ENCODE data around the gene KIF6.

KIF6 gene

DNA sequence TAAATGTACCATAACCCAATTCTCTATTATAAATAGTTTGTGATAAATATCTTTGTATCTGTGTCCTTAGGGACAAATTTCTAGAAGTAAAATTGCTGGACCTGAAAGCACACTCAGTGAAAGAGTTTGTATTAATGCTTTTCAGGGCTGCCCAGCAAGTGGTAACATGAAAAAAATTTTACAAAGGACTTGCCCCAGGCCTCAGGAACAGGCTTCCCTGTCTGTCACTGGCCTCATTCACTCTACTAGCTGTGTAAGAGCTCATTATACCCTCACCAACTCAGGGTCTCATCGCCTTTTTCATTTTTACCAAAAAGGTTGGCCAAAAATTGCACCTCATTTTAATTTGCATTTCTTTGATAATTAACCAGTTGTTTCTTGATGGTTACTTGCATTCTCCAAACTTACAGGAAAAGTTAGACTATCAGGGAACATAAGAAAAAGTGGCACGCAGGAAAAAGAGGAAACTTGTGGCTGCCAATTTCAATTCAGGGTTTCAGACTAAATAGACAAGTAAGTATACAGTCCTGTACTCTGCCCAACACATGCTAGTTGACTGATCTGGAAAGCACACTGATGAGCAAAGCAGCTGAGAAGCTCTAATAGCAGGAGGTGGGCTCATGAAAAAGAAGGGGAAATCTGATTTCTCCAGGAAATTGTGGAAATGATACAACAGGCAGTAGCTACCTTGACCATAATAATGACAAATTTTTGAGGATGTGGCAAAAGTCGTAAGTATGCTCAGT, 161.5 kb downstream of the KIF6 start:
- DNase-seq, result no peak
- intact Hi-C loops (cut with DNase I), result no loop called here

DNA sequence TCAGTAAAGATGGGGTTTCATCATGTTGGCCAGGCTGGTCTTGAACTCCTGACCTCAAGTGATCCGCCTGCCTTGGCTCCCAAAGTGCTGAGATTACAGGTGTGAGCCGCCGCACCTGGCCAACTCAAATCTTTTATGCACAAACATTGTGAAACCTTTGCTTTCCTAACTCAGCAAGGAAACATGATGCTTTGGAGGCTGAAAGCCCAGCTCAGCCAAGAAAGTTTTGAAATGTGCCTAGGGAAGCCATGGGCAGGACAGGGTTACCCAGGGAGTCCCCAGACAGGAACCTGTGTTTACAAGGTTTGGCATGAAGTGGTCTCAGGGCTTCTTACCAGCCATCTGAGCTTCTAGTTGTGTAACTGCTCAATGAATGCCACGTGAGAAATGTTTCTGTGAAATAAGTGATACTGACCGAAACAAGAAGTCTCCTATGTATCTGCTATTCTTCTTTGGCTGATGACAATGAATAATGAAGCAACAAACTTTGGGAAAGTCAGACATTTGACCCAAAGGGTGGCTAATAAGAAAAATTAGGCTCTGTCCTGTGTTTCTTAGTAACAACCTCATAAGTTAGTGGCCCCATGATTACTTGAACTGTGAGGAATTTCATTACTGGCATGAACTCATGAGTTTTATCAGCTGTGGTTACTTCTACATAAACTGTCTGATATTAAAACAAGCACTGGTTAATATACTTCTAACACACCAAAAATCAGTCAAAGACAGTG, 163.5 kb downstream of the KIF6 start:
- intact Hi-C loops (cut with DNase I), result no loop called here
- DNase-seq, result no peak

DNA sequence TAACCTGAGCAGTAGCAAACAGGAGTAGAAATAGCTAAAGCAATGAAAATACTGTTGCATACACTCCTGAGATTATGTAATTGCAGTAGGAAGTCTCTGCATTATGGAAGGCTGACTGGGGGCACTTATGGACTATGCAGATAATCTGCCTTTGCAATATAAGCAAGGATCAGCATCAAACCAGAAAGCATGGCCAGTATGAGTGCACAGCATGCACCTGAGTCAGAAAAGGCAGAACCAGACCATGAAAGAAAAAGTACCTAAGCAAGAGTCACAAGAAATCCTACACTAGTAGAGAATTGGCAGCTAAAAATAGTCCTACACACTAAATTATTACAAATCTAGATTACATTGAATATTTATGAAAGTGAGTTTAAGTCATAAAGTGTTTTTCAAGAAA, 164.3 kb downstream of the KIF6 start:
- intact Hi-C loops (cut with DNase I), result no loop called here
- DNase-seq, result no peak

DNA sequence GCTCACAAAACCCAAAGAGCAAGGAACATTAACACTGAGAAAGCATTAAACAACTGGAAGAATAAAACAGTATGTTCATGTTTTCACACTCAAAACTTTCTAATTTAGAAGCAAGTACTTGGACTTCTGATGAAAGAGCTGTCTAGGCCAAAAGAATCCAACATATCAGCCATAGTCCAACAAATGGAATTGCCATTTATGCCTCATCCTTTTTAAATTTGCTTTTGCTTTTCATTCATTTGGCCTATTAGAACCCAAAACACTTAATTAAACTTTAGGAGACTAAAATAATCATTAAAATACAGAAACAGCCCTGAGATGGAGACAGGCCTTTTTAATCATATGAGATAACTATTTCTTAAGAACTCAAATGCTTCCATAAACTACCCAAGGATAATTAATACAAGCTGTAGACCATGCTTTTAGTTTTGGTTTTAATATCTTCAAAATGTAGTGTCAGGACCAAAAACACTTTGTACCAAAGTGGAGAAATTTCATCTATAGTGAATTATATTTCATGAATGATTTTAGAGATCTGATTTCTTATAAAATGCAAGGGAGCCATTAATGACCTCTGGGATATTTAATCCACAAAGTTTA, 166.5 kb downstream of the KIF6 start:
- DNase-seq, result no peak
- intact Hi-C loops (cut with DNase I), result no loop called here

DNA sequence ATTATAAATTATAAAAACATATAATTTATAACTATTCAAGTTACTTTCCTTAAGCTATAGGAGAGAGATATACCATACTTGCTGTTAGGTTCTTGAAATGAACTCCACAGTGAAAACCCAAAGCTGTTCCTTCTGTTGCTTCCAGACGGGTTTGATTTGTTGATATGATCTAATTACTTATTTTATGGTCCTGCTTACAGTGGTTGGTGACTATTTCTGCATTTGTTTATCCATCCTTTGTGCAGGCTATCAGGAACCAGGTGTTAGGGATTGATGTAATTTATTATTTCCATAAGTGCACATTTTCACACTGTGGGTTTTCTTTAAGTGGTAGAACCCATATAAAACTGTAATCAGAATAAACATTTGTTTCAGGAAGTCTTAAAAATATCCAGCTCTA, 167.1 kb downstream of the KIF6 start:
- intact Hi-C loops (cut with DNase I), result no loop called here
- DNase-seq, result no peak

DNA sequence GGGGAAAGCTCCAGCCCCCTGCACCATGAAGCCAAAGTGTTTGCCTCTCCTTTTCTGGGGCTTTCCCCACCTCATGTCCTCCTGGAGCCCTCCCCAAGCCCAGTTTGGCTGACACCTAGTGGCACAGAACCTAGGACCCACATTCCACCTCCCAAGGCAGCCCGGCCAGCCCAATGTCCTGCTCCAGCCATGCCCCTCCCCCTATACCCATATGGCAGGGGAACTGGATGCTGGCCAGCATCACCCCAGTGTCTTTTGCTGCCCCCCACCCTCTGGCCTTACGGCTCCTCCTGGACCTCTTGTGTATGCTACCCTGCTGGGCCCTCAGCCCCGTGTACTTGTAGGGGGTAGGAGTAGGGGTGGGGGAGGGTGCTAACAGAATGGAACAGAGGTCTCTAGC, 170.1 kb downstream of the KIF6 start:
- intact Hi-C loops (cut with DNase I), result no loop called here

DNA sequence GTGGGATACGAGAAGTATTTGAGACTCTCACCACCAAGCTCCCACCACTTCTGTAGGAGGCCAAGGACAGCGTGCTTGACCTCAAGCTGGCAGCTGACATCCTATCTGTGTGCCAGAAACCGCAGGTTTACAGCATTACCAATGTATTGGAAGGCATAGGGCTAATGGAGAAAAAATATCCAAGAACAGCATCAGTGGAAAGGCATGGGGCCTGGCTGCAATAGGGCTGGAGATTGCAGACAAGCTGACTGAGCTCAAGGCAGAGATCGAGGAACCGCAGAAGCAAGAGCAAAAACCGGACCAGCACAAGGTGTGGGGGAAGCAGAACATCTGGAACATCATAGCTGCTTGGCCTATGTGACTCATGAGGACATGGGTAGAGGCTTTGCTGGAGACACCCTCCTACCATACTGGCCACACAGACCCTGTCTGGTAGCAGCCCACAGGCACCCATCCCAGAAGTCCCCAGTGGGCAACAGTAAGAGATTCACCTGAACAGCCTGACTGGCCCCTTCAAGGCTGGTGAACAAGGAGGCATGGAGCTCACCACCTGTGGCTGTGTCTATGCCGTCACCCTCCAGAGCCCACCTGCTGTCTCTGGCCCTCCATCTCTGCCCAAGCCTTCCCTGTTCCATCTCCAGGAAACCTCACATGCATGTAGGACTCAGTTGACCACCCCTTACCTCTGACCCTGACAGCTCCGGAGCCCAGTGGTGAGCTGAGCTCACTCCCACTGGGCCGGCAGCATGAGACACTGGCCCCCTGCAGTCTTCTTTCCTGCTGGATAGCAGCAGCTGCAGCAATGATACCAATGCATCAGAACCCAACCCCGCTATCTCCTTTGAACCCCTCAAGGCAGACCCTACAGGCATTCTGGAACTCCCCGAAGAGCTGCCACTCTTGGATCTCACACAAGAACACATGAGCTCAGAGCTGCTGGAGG, 171.1 kb downstream of the KIF6 start:
- intact Hi-C loops (cut with DNase I), result no loop called here
- no peak for DNase-seq

More for the DNA sequence above, 170.1 kb downstream of the KIF6 start:
- DNase-seq, result peak in 1 of 10 donors; percentile 73

DNA sequence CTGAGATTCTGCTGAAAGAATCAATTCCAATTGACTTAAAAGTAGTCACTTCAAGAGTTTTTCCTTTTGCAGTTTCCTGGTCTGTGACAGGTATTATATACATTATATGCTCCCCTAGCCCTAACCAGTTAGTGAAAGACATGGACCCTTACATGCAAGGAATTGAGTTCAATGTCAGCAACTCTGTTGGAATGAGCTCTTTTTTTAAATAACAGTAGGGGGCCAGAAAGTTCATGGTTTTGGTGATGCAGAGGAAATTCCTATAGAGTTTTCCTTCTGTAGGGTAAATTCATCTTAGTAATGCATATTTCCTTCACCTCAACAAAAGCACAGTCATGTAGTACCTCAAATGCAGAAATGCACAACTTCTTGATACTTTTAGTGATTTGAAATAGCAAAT, 172.2 kb downstream of the KIF6 start:
- intact Hi-C loops (cut with DNase I), result no loop called here
- DNase-seq, result no peak

DNA sequence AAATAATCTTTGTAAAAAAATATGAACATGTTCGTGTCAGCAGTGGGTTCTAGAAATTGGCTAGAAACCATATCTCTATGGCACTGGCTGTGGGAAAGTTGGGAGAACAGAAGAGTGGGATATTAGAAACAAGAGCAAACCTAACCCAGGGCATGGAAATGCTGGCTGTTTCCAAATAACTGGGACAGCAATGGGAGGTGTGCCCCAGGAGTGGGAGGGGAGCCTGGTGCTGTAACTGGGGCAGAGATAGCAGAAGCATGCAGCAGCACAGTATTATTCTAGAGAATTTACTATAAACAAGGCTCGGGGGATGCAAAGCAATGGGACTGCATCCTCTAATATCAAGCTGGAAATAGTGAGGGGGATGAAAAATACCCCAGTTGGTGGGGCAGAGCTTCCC, 175.0 kb downstream of the KIF6 start:
- intact Hi-C loops (cut with DNase I), result no loop called here
- no peak for DNase-seq

DNA sequence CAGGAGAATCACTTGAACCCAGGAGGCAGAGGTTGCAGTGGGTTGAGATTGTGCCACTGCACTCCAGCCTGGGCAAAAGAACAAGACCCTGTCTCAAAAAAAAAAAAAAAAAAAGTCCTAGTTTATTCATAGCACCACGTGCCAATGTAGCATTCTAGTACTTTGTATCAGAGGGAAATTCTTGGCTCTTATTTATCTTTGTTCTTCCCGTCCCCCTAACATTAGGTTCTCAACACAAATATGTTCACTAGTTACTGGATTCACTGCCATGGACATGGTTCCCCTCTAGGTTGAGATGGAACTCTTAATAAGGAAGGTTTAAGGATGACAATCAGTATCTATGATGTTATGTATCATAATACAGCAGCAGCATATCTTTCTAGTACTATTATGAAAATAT, 178.5 kb downstream of the KIF6 start:
- intact Hi-C loops (cut with DNase I), result no loop called here
- no peak for DNase-seq

DNA sequence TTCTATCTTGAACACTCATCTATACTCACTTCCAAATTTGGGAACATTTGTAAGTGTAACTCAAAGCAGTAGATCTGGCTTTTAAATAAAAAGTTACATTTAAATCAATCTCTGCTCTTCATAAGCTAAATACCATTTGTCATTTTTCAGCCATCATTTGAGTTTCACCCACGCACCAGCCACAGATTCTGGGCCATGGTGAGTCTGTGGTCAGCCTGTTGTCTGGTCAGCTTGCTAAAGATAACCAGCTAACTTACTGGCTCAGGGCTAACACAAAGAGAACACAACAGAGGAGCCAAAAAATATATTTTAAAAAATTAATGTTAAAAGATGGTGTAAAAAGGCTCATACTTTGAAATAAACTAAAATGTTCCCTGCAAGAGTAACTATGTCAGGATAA, 181.3 kb downstream of the KIF6 start:
- intact Hi-C loops (cut with DNase I), result no loop called here
- no peak for DNase-seq

DNA sequence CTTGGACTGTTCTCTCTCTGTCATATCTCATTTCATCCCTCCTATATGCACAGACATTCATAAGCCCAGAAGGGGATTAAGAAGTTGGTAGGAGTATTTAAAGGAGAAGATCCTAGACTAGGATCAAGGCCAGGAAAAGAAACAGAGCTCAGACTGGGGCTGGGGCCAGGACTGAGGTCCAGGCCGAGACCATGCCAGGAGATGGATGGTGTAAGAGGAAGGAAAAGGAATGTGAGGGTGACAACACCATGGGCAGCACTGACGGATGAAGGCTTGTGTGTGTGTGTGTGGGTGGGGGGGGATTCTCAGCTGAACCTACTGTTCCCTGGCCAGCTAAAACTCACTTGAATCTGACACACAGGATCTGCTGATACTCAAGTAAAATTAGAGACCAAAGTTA, 182.1 kb downstream of the KIF6 start:
- no peak for DNase-seq
- intact Hi-C loops (cut with DNase I), result no loop called here

DNA sequence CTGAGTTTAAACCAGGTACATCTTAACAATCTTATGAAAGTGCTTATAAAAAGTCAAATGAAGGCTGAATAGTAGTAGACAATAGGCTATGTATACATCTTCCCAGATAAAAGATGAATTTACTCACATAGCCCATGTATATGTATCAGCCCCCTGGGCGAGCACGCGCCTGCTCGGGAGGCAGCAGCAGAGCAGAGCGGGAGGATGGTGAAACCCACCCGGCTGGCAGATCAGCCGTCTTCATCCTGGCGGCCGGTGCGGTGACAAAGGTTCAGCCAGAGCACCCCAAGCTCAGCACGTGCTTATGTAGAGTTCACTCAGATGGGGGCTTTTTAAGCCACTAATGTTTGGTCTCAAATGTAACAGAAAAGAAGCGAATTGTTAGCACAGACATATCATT, 184.8 kb downstream of the KIF6 start:
- no peak for DNase-seq
- intact Hi-C loops (cut with DNase I), result no loop called here

DNA sequence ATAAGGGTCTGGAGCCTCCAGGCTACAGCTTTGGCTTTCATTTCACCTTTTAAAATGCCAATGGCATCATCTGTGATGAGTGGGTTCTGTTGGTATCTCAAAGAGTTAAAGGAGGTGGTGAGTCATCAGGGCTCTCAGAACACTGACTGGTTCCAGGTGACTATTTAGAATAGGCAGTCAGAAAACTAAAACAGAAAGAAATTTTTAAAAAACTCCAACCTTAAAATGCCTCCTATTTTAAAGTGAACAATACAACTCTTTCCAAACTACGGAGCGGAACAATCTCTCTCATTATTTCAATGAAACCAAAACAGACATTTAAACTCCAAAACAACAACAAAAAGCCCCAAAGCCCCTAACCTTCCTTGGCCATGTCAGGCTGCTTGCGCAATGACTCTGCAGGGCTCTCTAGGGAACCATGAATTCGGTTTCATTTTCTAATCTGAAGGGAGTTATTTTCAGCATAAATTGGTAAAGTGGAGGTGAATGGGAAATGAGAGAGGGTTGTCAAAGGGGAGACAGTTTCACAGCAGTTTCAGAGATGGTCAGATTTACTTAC, 194.9 kb downstream of the KIF6 start:
- no peak for DNase-seq
- intact Hi-C loops (cut with DNase I), result no loop called here

DNA sequence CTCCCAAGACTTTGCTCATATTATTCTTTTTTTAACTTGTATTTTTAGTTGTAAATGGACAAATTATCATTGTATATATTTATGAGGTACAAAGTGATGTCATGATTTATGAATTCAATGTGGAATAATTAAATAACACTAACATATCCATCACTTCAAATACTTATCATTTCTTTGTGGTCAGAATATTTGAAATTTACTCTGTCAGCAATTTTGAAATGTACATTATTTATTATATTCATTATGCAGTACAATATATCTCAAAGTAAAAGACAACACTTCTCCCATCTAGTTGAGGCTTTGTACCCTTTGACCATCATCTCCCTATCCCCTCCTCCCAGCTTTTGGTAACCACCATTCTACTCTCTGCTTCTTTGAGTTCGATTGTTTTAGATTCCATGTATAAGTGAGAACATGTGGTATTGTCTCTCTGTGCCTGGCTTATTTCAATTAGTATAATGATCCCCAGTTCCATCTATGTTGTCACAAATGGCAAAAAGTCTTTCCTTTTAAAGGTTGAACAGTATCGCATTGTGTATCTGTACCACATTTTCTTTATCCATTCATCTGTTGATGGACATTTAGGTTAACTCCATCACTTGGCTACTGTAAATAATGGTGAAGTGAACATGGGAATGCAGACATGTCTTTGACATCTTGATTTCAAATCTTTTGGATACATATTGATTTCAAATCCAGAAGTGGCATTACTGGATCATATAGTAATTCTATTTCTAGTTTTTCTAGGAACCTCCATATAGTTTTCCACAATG, 197.2 kb downstream of the KIF6 start:
- intact Hi-C loops (cut with DNase I), result no loop called here
- no peak for DNase-seq

DNA sequence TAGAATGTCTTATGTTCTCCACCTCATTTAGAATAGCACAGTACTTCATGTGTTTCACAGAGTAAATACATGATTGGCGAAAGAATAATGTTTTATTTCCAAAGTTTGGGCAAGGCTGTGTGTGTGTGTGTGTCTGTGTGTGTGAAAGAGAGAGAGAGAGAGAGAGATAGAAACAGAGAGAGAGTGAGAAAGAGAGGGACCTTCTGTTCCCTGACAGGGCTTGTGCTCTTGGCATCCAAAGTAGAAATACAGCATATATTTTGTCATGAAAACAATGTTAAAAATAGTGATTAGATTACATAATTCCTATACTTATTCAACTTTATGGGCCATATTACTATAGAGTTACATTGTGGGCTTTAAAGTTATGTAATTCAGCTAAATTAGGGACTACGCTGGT, 201.2 kb downstream of the KIF6 start:
- intact Hi-C loops (cut with DNase I), result no loop called here
- no peak for DNase-seq

DNA sequence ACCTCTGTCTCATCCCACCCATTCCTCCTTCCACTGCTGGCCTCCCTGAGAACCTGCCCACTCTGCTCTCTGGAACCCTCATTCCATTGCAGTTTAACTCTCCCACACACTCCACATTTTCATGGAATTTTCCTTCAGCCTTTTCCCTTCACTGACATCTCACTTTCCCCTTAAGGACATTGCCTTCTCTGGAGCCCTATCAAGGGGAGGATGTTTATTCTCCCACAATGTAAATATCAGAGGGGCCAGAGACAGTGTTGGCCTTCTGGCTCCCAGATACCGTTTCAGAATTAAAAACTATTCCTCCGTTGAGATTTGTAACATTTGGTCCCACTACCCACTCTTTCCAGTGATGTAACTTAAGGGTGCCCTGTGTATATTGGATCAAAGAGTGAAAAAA, 203.2 kb downstream of the KIF6 start:
- intact Hi-C loops (cut with DNase I), result no loop called here
- no peak for DNase-seq

DNA sequence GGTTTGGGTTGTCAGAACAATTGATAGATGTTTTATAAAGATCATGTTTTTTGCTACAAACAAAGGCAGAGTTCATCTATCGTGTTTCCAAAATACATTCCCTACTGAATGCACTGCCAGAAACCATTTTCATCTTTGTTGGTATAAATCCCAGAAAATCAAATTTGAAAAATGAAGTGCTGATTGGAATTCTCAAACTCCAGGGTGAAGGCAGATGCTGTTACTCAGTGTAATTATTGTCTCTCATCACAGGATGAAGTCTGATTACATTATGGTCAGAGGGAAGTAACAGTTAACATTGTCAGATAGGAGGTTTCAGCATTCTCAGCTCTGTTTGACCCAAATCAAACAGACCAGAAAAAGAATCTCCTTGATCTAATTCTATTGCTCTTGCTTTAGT, 204.3 kb downstream of the KIF6 start:
- intact Hi-C loops (cut with DNase I), result no loop called here
- no peak for DNase-seq

DNA sequence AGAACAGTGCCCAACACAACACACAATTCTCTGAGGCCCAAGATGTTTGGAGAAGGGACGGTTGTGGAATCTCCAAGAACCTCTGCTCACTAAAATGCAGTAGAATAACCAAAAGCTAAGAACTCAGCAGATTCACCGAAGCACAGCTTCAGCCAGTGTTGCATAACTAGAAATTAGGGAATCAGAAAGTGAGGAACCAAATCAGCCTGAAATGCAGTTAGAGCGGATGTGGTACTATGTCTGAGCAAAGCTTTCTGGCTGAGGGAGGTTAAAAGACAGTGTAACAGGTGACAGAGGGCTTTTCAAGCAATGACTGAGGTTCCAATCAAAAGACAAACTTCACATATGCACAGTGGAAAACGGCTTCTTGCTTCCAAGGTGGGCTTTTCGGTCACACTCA, 204.8 kb downstream of the KIF6 start:
- DNase-seq, result no peak
- intact Hi-C loops (cut with DNase I), result no loop called here

DNA sequence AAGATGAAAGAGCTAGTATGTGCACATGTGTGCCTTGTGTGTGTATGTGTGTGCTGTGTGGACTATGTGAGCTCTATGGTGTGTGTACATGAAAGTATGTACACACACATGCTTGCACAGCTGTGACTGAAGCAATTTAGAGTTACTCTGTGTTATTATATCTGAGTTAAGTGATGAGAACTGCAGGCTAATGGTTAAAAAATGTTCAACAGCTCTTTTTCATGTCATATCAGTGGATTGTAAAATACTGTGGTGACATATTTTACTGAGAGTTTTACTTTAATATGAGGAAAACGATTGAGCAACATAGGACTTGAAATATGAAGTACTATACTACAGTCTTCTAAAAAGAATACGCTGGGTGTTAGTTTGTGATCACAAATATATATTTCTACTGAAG, 207.0 kb downstream of the KIF6 start:
- intact Hi-C loops (cut with DNase I), result no loop called here

More for the DNA sequence above, 207.0 kb downstream of the KIF6 start:
- no peak for DNase-seq

All from posterior cingulate gyrus (tissue), 11 donors.